IMR-90 (cell line): Measurements from ENCODE around the gene CCDC117. TPM values are rescaled to one million over a fixed set of nuclear protein-coding genes. Genes with fewer than 3 reads are reported as not detected.

Source experiments
- ATAC-seq: fragments of 200-7000 bp; cut with Tn5 transposase; 2 replicates; pipeline ENCODE4 v1.9.1; 2020; ENCODE audit warnings: low read depth, mild to moderate bottlenecking, moderate library complexity
- BruUV-seq: library from RNA; stranded (reverse); fragments of 400-500 nt; replicated peaks from 2 replicates; lab custom pipeline; 2021; lab: Mats Ljungman, UMichigan
- CTCF ChIA-PET: fragments of 300-600 bp; formaldehyde crosslinking; extraction: SDS; loops from one replicate; lab custom pipeline; 2021; ENCODE audit warnings: antibody characterized with exemption; lab: Yijun Ruan, JAX
- POLR2A ChIA-PET: fragments of 300-600 bp; sonication (Branson Sonifier 250); formaldehyde crosslinking; loops from one replicate; lab custom pipeline; 2022; ENCODE audit warnings: antibody characterized with exemption; ENCODE audit not compliant: unreplicated experiment; lab: Charles Lee
- DNase-seq: peaks from one replicate; pipeline ENCODE4 v3.0.0; 2013
- H2AFZ ChIP-seq: replicated peaks from 2 replicates; pipeline ENCODE3; 2013; ENCODE audit warnings: low read length, mild to moderate bottlenecking; ENCODE audit not compliant: poor library complexity
- H2AK5ac ChIP-seq: 2 replicates; pipeline ENCODE4 v1.6.1; 2013; ENCODE audit warnings: low read depth, low read length, inconsistent platforms
- H2AK9ac ChIP-seq: replicated peaks from 2 replicates; pipeline ENCODE3; 2013; ENCODE audit warnings: mild to moderate bottlenecking, low read depth, low read length, moderate library complexity; ENCODE audit not compliant: poor library complexity
- H2BK120ac ChIP-seq: 2 replicates; pipeline ENCODE4 v1.6.1; 2013; ENCODE audit warnings: low read depth, low read length, inconsistent platforms
- H2BK15ac ChIP-seq: 3 replicates; pipeline ENCODE4 v1.6.1; 2013; ENCODE audit warnings: low read depth, low read length, inconsistent platforms
- H2BK20ac ChIP-seq: 2 replicates; pipeline ENCODE4 v1.6.1; 2013; ENCODE audit warnings: low read depth, mild to moderate bottlenecking, inconsistent platforms, low read length, moderate library complexity
- H2BK5ac ChIP-seq: 2 replicates; pipeline ENCODE4 v1.6.1; 2013; ENCODE audit warnings: mild to moderate bottlenecking, low read depth, low read length, inconsistent platforms; ENCODE audit not compliant: poor library complexity, severe bottlenecking
- H3K14ac ChIP-seq: replicated peaks from 2 replicates; pipeline ENCODE4 v1.6.1; 2013; ENCODE audit warnings: low read depth, low read length, inconsistent platforms
- H3K18ac ChIP-seq: 2 replicates; pipeline ENCODE4 v1.6.1; 2013; ENCODE audit warnings: low read depth, low read length, control low read depth
- H3K23ac ChIP-seq: 2 replicates; pipeline ENCODE4 v1.6.1; 2013; ENCODE audit warnings: low read depth, low read length, inconsistent platforms
- H3K27ac ChIP-seq: 2 replicates; pipeline ENCODE4 v1.5.1; 2013; ENCODE audit warnings: mild to moderate bottlenecking, control low read depth, low read length; ENCODE audit not compliant: insufficient read depth
- H3K27me3 ChIP-seq: 2 replicates; pipeline ENCODE4 v1.6.1; 2013; ENCODE audit warnings: low read length; ENCODE audit not compliant: control insufficient read depth, insufficient read depth
- H3K36me3 ChIP-seq: 2 replicates; pipeline ENCODE4 v1.6.1; 2013; ENCODE audit warnings: low read length, mixed read lengths; ENCODE audit not compliant: control insufficient read depth, insufficient read depth
- H3K4ac ChIP-seq: 2 replicates; pipeline ENCODE4 v1.6.1; 2013; ENCODE audit warnings: low read depth, low read length, inconsistent platforms
- H3K4me1 ChIP-seq: 2 replicates; pipeline ENCODE4 v1.6.1; 2013; ENCODE audit warnings: low read length, mixed read lengths; ENCODE audit not compliant: control insufficient read depth, insufficient read depth
- H3K4me2 ChIP-seq: 2 replicates; pipeline ENCODE4 v1.6.1; 2013; ENCODE audit warnings: low read depth, mild to moderate bottlenecking, control low read depth, low read length, moderate library complexity
- H3K4me3 ChIP-seq: 2 replicates; pipeline ENCODE4 v1.5.1; 2013; ENCODE audit warnings: low read depth, mild to moderate bottlenecking, control low read depth, low read length, moderate library complexity; ENCODE audit not compliant: insufficient read depth
- H3K56ac ChIP-seq: 2 replicates; pipeline ENCODE4 v1.6.1; 2013; ENCODE audit warnings: low read length, inconsistent platforms; ENCODE audit not compliant: insufficient read depth; ENCODE audit errors: extremely low read depth
- H3K79me1 ChIP-seq, 2 experiments: 2 replicates each; pipeline ENCODE4 v1.6.1; 2013; ENCODE audit warnings: low read length in 2 of 2, inconsistent platforms in 1 of 2, low read depth in 1 of 2
- H3K9ac ChIP-seq: 2 replicates; pipeline ENCODE4 v1.6.1; 2013; ENCODE audit warnings: low read depth, low read length, control low read depth
- H3K9me1 ChIP-seq: 2 replicates; pipeline ENCODE4 v1.6.1; 2013; ENCODE audit warnings: low read length, inconsistent platforms; ENCODE audit not compliant: insufficient read depth
- H3K9me3 ChIP-seq: 2 replicates; pipeline ENCODE4 v1.6.1; 2013; ENCODE audit warnings: low read length; ENCODE audit not compliant: control insufficient read depth, insufficient read depth
- H4K20me1 ChIP-seq: 2 replicates; pipeline ENCODE4 v1.6.1; 2013; ENCODE audit warnings: low read length, inconsistent platforms; ENCODE audit not compliant: insufficient read depth
- H4K5ac ChIP-seq: 2 replicates; pipeline ENCODE4 v1.6.1; 2013; ENCODE audit warnings: mild to moderate bottlenecking, low read depth, low read length, control low read depth
- H4K8ac ChIP-seq, 2 experiments: 2 replicates each; pipeline ENCODE4 v1.6.1; 2013; ENCODE audit warnings: low read depth in 2 of 2, low read length in 2 of 2, control low read depth in 1 of 2, inconsistent platforms in 1 of 2
- H4K91ac ChIP-seq: 2 replicates; pipeline ENCODE4 v1.6.1; 2013; ENCODE audit warnings: low read depth, low read length, inconsistent platforms; ENCODE audit not compliant: insufficient read depth
- CEBPB ChIP-seq: IDR thresholded peaks from 2 replicates; pipeline ENCODE4 v1.6.1; 2012; ENCODE audit warnings: low read depth, low read length, improper control_type of control experiment
- CHD1 ChIP-seq: IDR thresholded peaks from 2 replicates; pipeline ENCODE4 v1.6.1; 2012; ENCODE audit warnings: low read depth, low read length, improper control_type of control experiment
- FOS ChIP-seq: fragments of 150-350 bp; IDR thresholded peaks from 2 replicates; pipeline ENCODE4 v1.6.1; 2016; ENCODE audit warnings: low read depth, low read length
- MAZ ChIP-seq: IDR thresholded peaks from 2 replicates; pipeline ENCODE4 v1.6.1; 2012; ENCODE audit warnings: low read depth, mild to moderate bottlenecking, low read length, improper control_type of control experiment, moderate library complexity, borderline replicate concordance
- MXI1 ChIP-seq: IDR thresholded peaks from 2 replicates; pipeline ENCODE4 v1.6.1; 2012; ENCODE audit warnings: low read depth, mild to moderate bottlenecking, low read length, moderate library complexity, borderline replicate concordance
- NFE2L2 ChIP-seq: fragments of 150-350 bp; IDR thresholded peaks from 2 replicates; pipeline ENCODE4 v1.6.1; 2016; ENCODE audit warnings: low read depth, mild to moderate bottlenecking, low read length
- RCOR1 ChIP-seq: IDR thresholded peaks from 2 replicates; pipeline ENCODE4 v1.6.1; 2012; ENCODE audit warnings: mild to moderate bottlenecking, low read length, improper control_type of control experiment; ENCODE audit not compliant: insufficient replicate concordance
- RFX5 ChIP-seq: IDR thresholded peaks from 2 replicates; pipeline ENCODE4 v1.8.0; 2012; ENCODE audit warnings: low read depth, mild to moderate bottlenecking, low read length, moderate library complexity
- WGBS, 2 experiments: methylation state at CpG; one replicate each; pipeline versions ENCODE4 v1.1.5 to v1.1.7; 2013; ENCODE audit warnings: missing lambda C conversion rate in 2 of 2; ENCODE audit not compliant: insufficient read length in 1 of 2; ENCODE audit errors: extremely low coverage in 2 of 2; 5-methylcytosine and 5-hydroxymethylcytosine counted together
- dilution Hi-C: fragments of 300-500 bp; cut with HindIII; formaldehyde crosslinking; loops from one replicate; pipeline ENCODE4 v1.14.3; 2018; ENCODE audit warnings: low sequenced_read_pairs; ENCODE audit not compliant: unreplicated experiment
- in situ Hi-C: fragments of 300-500 bp; cut with MboI; formaldehyde crosslinking; loops from 3 replicates; pipeline ENCODE4 v1.14.3; 2019; ENCODE audit warnings: low sequenced_read_pairs, inconsistent platforms, mixed read lengths
- intact Hi-C: fragments of 100-400 bp; cut with micrococcal nuclease; formaldehyde crosslinking; loops from 2 replicates; pipeline ENCODE4 v1.10.0; 2022
- polyA plus RNA-seq, 3 experiments: library from polyadenylated mRNA; depleted of rRNA; stranded (reverse); fragments of >200 nt; gene quantifications; 2 replicates each; pipeline ENCODE4 v1.2.3, GENCODE V29; 2012; ENCODE audit warnings: low replicate concordance in 1 of 3
- total RNA-seq: library from RNA; depleted of rRNA; stranded (reverse); fragments of >200 nt; gene quantifications from 2 replicates; pipeline ENCODE4 v1.2.3, GENCODE V29; 2012
- TF ChIP-seq, protein P1 (sequence below): conservative IDR thresholded peaks from 2 replicates; pipeline ENCODE4 v1.5.1; 2012; ENCODE audit warnings: mild to moderate bottlenecking, low read depth, low read length, improper control_type of control experiment

Gene CCDC117
- total and polyA plus RNA-seq, 2 of the 4 experiments (the other 2 are of a cell fraction), result 5.9 to 7.0 TPM

GRCh38 chr22:28835630-28836189 lies 63.2 kb downstream of the CCDC117 start:
- Histone ChIP-seq H3K23ac (no peak overlapping the region), H2AK9ac (no peak overlapping the region), H2BK20ac (no peak overlapping the region), H2BK15ac (no peak overlapping the region), H3K4me3 (no peak overlapping the region), H3K36me3 (no peaks in the 10 kb centered on the region), H3K79me1 (no peaks in the 10 kb centered on the region), H4K20me1 (no peaks in the 10 kb centered on the region), H3K4ac (no peak overlapping the region), H3K27ac (no peak overlapping the region), H3K4me1 (no peaks in the 10 kb centered on the region), H3K18ac (no peak overlapping the region), H2BK120ac (no peak overlapping the region), H3K9me3 (no peaks in the 10 kb centered on the region), H3K9ac (no peak overlapping the region), H4K5ac (no peak overlapping the region), H4K91ac (no peak overlapping the region), H4K8ac (no peak overlapping the region), H3K4me2 (no peak overlapping the region), H2AFZ (no peak overlapping the region), H2BK5ac (no peak overlapping the region), H2AK5ac (no peak overlapping the region), H3K14ac (no peak overlapping the region), H3K27me3 (no peaks in the 10 kb centered on the region), H3K9me1 (no peaks in the 10 kb centered on the region), H3K56ac (no peak overlapping the region)
- TF ChIP-seq CHD1, result no peak
- TF ChIP-seq, protein P1, sequence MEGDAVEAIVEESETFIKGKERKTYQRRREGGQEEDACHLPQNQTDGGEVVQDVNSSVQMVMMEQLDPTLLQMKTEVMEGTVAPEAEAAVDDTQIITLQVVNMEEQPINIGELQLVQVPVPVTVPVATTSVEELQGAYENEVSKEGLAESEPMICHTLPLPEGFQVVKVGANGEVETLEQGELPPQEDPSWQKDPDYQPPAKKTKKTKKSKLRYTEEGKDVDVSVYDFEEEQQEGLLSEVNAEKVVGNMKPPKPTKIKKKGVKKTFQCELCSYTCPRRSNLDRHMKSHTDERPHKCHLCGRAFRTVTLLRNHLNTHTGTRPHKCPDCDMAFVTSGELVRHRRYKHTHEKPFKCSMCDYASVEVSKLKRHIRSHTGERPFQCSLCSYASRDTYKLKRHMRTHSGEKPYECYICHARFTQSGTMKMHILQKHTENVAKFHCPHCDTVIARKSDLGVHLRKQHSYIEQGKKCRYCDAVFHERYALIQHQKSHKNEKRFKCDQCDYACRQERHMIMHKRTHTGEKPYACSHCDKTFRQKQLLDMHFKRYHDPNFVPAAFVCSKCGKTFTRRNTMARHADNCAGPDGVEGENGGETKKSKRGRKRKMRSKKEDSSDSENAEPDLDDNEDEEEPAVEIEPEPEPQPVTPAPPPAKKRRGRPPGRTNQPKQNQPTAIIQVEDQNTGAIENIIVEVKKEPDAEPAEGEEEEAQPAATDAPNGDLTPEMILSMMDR, result no peak
- no peak for TF ChIP-seq RCOR1
- TF ChIP-seq MXI1, result no peak
- TF ChIP-seq CEBPB, result no peak
- TF ChIP-seq MAZ, result no peak
- TF ChIP-seq NFE2L2, result no peak
- no peak for TF ChIP-seq FOS
- no peak for TF ChIP-seq RFX5
- in situ Hi-C loops (loop anchor here (10.0 kb wide), 1 partner anchor 781 kb away; no protein-coding TSS in a partner anchor), intact Hi-C loops (no loop called here), dilution Hi-C loops (no loop called here)
- WGBS, 2 experiments, result 93% methylated on average over 7 of the region's 11 CpGs; no CpG with 5 or more reads in 1 of the 2 experiments
- ATAC-seq, result no peak
- ChIA-PET POLR2A (no interaction called here), CTCF (no interaction called here)
- no peak for DNase-seq
- BruUV-seq, result no TSS peak
